HG03457 (cell line): ENCODE measurements around the gene TMTC1.

Source experiments
- ATAC-seq: cut with Tn5 transposase; IDR thresholded peaks from one replicate; pipeline ENCODE4 v1.9.1; 2021; ENCODE audit warnings: moderate number of reproducible peaks; ENCODE audit not compliant: unreplicated experiment

The TMTC1 gene

DNA sequence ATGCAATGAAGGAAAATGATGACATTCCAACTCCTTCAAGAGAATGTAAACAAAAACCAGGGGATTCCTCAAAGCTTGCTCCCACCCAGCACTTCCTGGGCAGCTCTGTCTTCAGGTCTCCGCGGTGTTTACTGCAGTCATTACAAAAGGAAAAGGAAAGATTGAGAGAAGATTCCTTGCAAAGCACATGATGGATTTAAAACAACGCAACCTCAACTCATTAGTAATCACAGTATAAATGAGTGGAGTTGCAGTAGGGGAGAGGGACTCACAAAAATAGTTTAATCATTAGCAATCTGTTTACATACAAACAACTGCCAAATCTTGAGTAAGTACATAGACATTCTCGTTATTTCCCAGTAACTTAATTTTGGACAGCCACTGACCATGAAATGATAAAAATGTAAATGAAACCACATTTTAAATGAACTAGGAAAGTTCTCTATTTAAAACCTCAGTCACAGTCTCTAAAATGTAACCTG lies 236.6 kb downstream of the TMTC1 start:
- no peak for ATAC-seq

- no peak for ATAC-seq
Observed at GRCh38 chr12:29546000-29546399, 237.7 kb downstream of the TMTC1 start.

GRCh38 chr12:29545102-29545467 lies 238.7 kb downstream of the TMTC1 start:
- no peak for ATAC-seq

- ATAC-seq = no peak
Observed at GRCh38 chr12:29544428-29545101, 239.2 kb downstream of the TMTC1 start.

- no peak for ATAC-seq
Observed at GRCh38 chr12:29543036-29543435, 240.7 kb downstream of the TMTC1 start.

DNA sequence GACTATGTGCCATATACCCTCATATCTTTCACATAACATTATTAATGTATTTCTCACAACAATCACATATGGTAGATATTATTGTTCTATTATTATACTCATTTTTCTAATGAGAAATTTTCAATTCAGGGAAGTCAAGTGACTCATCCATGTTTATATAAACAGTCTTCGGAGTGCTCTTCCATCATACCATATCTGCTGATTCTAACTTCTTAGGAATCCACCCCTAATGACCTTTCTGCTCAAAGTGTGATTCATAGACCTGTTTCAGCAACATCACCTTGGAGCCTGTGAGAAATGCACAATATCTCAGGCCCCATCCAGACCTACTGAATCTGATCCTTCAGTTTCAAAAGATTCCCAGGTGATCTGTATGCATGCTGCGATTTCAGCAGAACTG lies 246.4 kb downstream of the TMTC1 start:
- no peak for ATAC-seq

DNA sequence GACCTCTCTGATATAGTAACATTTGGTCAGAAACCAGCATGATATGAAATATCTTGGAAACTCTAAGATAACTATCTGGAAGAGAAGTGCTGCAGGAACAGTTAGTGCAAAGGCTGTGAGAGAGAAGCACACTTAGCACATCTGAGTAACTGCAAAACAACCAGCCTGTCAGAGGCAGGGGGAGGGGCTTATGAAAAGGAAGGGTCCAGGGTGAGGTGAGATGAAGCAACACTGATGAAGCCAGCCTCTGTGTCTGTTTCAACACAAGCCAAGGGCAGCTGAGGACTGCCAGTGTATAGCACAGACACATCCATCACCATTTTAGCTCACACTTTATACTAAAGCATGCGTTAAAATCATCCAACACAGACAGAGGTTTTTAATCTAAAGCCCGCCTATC lies 248.8 kb downstream of the TMTC1 start:
- ATAC-seq = no peak

DNA sequence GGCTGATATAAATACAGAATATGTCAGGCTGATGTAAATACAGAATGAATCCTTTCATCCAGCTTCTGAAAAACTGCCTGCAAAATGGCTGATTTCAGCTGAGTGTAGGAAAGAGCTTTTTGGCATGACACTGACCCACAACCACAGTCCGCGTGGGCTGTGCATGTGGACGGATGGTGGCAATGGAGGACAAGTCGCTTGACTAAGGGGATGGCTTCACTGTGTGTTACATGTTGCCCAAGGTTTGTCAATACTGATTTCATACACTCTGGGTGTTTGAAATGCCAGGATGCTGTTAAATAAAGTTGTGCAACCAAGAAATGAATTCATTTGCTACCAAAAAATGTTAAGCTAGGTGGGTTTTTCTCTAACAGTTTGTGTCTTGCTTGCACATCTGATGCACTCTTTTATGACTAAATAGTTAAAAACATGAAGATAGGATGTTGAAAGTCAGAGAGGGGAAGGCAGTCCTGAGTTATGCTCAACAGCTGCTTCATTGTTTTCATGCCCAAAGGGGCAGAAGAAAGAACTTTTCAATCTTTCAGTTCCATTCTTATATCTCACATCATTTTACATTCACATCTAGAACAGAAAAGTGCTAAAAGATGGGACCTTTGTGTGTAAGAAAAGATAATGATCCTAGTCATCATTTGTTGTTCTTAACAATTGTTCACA lies 249.8 kb downstream of the TMTC1 start:
- no peak for ATAC-seq

- ATAC-seq = no peak
Observed at GRCh38 chr12:29531471-29531870, 252.3 kb downstream of the TMTC1 start.

DNA sequence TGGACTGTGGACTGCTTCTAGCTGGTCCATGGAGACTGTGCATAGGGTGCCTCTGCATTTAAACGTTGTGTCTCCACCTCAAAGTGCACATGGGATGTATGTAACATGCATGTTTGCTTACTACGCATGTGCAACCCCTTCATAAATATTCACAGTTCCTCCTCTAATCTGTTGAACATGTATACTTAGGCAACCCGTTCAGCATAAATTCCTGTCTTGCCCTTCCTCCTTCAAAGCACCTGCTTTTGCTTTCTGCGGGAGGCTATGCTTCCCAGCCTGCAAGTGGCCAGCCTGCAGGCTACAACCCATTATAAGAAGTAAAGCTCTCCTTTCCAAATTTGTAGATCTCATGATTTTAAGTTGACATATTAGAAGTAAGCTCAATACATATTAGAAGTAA lies 253.3 kb downstream of the TMTC1 start:
- ATAC-seq = no peak

DNA sequence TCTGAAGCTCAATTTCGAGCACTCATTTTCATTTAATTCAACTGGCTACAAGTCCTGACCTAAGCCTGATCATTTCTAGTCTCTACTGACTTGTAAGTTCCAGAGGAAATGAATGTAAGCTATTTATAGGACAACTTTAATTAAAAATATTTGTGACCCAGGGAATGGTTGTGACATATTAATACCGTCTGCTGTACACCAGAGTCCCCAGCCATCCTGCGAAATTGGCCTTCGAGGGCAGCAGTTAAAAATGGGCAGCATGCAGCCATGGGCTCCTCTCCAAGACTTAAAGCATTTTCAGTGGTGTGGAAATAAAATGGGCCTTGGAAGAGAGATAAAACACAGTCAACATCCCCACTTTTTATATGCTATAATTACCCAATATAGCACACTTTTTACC lies 255.6 kb downstream of the TMTC1 start:
- ATAC-seq = no peak

- no peak for ATAC-seq
Observed at GRCh38 chr12:29521951-29522350, 261.8 kb downstream of the TMTC1 start.

DNA sequence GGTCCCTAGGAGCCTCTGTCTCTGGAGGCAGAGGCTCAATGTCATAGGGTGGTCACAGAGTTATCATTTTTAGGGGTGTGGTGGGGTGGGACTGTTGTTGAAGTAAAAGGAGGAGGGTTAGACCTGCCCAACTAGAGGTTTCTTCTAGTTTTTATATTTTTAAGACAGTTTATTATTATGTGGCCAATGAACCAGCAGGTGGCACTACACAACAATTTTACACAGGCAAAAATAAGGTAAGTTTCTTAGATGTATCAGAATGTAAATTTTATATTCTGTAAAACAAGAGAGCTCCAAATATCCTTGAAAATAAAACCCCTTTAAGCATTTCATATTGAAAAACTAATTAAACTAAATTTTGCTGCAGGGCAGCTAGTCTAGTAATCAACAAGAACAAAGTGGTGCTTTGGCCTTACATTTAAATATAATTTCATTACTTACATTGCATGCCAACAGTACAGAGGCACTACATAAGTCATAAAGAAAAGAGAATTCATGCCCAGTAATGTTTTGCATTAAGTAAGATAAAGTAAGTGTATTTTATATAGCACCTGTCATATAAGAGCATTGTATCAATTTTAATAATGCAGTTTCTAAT lies 264.1 kb downstream of the TMTC1 start:
- ATAC-seq = no peak

DNA sequence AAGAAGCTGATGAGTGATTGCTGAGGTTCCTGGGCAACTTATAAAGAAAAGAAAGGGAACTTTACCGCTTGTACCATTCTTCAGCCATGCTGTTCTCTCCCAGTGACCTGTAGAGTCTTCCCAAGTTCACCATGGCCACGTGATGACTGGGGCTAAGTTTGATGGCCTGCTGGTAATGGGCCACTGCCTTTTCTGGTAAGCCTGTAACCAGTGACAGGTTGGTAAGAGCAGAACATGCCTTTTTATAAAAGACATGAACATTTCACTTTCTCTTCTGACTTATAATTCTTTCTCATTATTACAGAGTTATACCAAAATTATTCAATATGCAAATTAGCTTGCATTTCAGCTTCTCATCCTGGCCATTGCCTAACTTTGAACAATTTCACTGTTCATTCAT lies 265.3 kb downstream of the TMTC1 start:
- no peak for ATAC-seq

DNA sequence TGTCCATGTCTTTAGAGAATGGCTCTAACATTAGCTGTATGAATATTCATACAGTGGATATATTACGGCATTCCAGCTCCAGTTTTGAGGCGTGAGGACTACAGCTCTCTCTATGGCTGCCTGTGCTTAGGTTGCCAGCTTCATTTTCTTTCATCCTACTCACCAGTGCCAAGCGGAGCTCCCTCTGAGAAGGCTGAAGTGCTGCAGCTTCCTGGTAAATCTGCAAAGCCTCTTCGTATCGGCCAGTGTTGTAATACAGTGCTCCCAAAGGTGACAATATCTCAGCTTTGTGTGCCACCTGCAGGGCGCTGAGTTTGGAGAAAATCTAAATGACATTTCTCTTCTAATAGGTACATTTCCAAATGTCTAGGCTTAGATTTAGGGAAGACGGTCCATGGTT lies 266.5 kb downstream of the TMTC1 start:
- no peak for ATAC-seq

- no peak for ATAC-seq
Observed at GRCh38 chr12:29516431-29516875, 267.3 kb downstream of the TMTC1 start.

GRCh38 chr12:29510591-29511185 lies 273.1 kb downstream of the TMTC1 start:
- ATAC-seq = no peak

- ATAC-seq = no peak
Observed at GRCh38 chr12:29509503-29509902, 274.2 kb downstream of the TMTC1 start.

GRCh38 chr12:29508949-29509348 lies 274.8 kb downstream of the TMTC1 start:
- no peak for ATAC-seq

- no peak for ATAC-seq
Observed at GRCh38 chr12:29505122-29505521, 278.6 kb downstream of the TMTC1 start.

- ATAC-seq = no peak
Observed at GRCh38 chr12:29503283-29503682, 280.5 kb downstream of the TMTC1 start.

DNA sequence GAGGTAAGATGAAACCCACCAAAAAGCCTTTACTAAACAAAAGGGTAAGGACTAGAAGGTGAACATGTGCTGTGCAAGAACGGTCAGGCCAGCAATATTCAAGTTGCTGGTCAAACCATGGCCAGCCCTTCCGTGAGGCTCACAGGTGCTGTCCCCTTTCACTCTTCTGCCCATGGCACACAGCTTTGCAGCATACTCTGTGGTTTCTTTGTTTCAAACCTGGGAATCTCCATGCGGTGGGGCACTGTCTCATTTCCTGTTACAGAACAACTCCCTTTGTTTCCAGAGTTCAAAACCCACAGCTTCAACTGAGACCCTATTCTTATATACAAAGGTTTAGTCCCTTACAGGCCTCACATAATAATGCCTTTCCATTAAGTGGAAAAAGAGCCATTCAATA lies 284.5 kb downstream of the TMTC1 start:
- ATAC-seq = no peak
